Skeletal muscle tissue (tissue), 4 donors: ENCODE results near the gene SPEN. TPM values are rescaled to one million over a fixed set of nuclear protein-coding genes. Genes with fewer than 3 reads are reported as not detected.

Experiments used
- H3K27ac ChIP-seq: one replicate; pipeline ENCODE4 v1.7.0; 2013; ENCODE audit warnings: mild to moderate bottlenecking, low read depth, low read length, inconsistent platforms
- H3K27me3 ChIP-seq, 3 donors: one replicate each; pipeline ENCODE4 v1.7.0; 2013; ENCODE audit warnings: low read length in 3 of 3; ENCODE audit not compliant: control insufficient read depth in 3 of 3, insufficient read depth in 3 of 3
- H3K36me3 ChIP-seq, 3 donors: one replicate each; pipeline ENCODE4 v1.7.0; 2013; ENCODE audit warnings: low read length in 3 of 3; ENCODE audit not compliant: control insufficient read depth in 3 of 3, insufficient read depth in 3 of 3
- H3K4me1 ChIP-seq, 3 donors: one replicate each; pipeline ENCODE4 v1.7.0; 2013; ENCODE audit warnings: low read length in 3 of 3, mild to moderate bottlenecking in 3 of 3; ENCODE audit not compliant: control insufficient read depth in 3 of 3, insufficient read depth in 3 of 3
- H3K4me3 ChIP-seq, 3 donors: one replicate each; pipeline ENCODE4 v1.7.0; 2013; ENCODE audit warnings: low read length in 3 of 3
- H3K9ac ChIP-seq, 3 donors: one replicate each; pipeline ENCODE4 v1.7.0; 2013; ENCODE audit warnings: low read length in 3 of 3, mild to moderate bottlenecking in 3 of 3, moderate library complexity in 2 of 3, low read depth in 1 of 3
- H3K9me3 ChIP-seq, 3 donors: one replicate each; pipeline ENCODE4 v1.7.0; 2013; ENCODE audit warnings: low read length in 3 of 3; ENCODE audit not compliant: control insufficient read depth in 3 of 3
- total RNA-seq: library from RNA; depleted of rRNA; stranded (reverse); fragments of >200 nt; gene quantifications from one replicate; pipeline ENCODE4 v1.2.3, GENCODE V29; 2014
- donor health status: Osteomylitis.

SPEN gene
- total RNA-seq, 1 donor from 2014 or later: 21.4 TPM

- peak overlapping the region in 1 of 3 donors; percentile 16 for H3K9ac ChIP-seq
These were observed 111.3 kb downstream of the SPEN start for GRCh38 chr1:15958793-15959192.

DNA sequence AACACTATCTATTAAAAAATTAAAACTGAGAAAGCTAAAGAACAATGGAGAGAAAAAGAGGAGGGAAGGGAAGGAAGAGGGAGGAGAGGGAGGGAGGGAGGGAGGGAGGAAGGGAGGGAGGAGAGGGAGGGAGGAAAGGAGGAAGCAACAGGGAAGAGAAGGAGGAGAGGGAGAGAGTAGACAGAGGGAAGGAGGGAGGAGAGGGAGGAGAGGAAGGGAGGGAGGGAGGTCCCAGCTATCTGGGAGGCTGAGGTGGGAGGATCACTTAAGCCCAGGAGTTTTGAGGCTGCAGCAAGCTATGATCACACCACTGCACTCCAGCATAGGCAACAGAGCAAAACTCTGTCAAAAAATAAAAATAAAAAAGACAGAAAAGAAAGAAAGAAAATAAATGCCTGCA lies 111.9 kb downstream of the SPEN start:
- H3K4me1 ChIP-seq: peaks cover 10 to 18% (median 13%) of the 10 kb centered on the region in 3 donors

More at GRCh38 chr1:15958793-15959192, 111.3 kb downstream of the SPEN start:
- Histone ChIP-seq H3K4me1 (peaks cover 16 to 24% (median 19%) of the 10 kb centered on the region in 3 donors), H3K4me3 (no peak overlapping the region), H3K27ac (no peak overlapping the region), H3K27me3 (no peaks in the 10 kb centered on the region), H3K9me3 (no peaks in the 10 kb centered on the region), H3K36me3 (no peaks in the 10 kb centered on the region)

GRCh38 chr1:15959827-15960446 lies 112.4 kb downstream of the SPEN start:
- Histone ChIP-seq H3K9me3 (no peaks in the 10 kb centered on the region), H3K4me1 (peaks cover 8 to 17% (median 13%) of the 10 kb centered on the region in 3 donors)

More for the DNA sequence above, 111.9 kb downstream of the SPEN start:
- Histone ChIP-seq H3K9me3 (no peaks in the 10 kb centered on the region), H3K4me3 (no peak overlapping the region), H3K27me3 (no peaks in the 10 kb centered on the region), H3K36me3 (no peaks in the 10 kb centered on the region), H3K9ac (no peak overlapping the region), H3K27ac (no peak overlapping the region)

GRCh38 chr1:15960808-15961207 lies 113.3 kb downstream of the SPEN start:
- H3K4me3 ChIP-seq: no peak overlapping the region
- H3K9me3 ChIP-seq: no peaks in the 10 kb centered on the region
- H3K4me1 ChIP-seq: peaks cover 12 to 22% (median 18%) of the 10 kb centered on the region in 3 donors
- H3K27me3 ChIP-seq: no peaks in the 10 kb centered on the region
- H3K36me3 ChIP-seq: no peaks in the 10 kb centered on the region
- H3K9ac ChIP-seq: no peak overlapping the region
- H3K27ac ChIP-seq: no peak overlapping the region

More at GRCh38 chr1:15959827-15960446, 112.4 kb downstream of the SPEN start:
- H3K4me3 ChIP-seq: no peak overlapping the region
- H3K36me3 ChIP-seq: no peaks in the 10 kb centered on the region
- H3K27ac ChIP-seq: no peak overlapping the region
- H3K9ac ChIP-seq: no peak overlapping the region
- no peaks in the 10 kb centered on the region for H3K27me3 ChIP-seq

- Histone ChIP-seq H3K27ac (no peak overlapping the region), H3K36me3 (no peaks in the 10 kb centered on the region), H3K27me3 (no peaks in the 10 kb centered on the region), H3K4me1 (peaks cover 19 to 25% (median 23%) of the 10 kb centered on the region in 3 donors), H3K9me3 (no peaks in the 10 kb centered on the region), H3K9ac (no peak overlapping the region), H3K4me3 (no peak overlapping the region)
These were observed 114.0 kb downstream of the SPEN start for GRCh38 chr1:15961492-15961891.

DNA sequence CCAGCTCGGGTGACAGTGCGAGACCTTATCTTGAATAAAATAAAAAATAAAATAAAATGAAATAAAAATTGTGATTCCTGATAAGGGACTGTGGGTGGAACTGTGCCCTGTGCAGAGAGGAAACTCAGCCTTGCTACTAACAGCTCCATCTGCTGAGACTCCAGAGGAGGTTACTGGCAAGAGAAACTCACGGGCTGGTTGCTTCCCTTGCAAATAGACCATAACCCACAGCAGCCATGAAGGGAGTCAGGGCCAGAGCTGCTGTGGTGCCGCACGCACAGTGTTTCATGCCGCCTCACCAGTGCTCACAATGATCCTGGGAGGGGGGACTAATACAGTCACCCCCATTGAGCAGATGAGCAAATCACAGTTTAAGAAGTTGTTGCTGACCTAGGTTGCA lies 114.7 kb downstream of the SPEN start:
- Histone ChIP-seq H3K4me1 (peaks cover 20 to 26% (median 25%) of the 10 kb centered on the region in 3 donors), H3K36me3 (no peaks in the 10 kb centered on the region), H3K27me3 (no peaks in the 10 kb centered on the region), H3K27ac (no peak overlapping the region), H3K4me3 (no peak overlapping the region), H3K9me3 (no peaks in the 10 kb centered on the region), H3K9ac (peak overlapping the region in 1 of 3 donors; percentile 25)

- Histone ChIP-seq H3K4me3 (no peak overlapping the region), H3K27ac (no peak overlapping the region), H3K4me1 (peaks cover 20 to 25% (median 21%) of the 10 kb centered on the region in 3 donors), H3K9me3 (no peaks in the 10 kb centered on the region), H3K36me3 (no peaks in the 10 kb centered on the region), H3K9ac (no peak overlapping the region), H3K27me3 (no peaks in the 10 kb centered on the region)
These were observed 115.3 kb downstream of the SPEN start for GRCh38 chr1:15962671-15963362.

GRCh38 chr1:15963363-15963967 lies 116.0 kb downstream of the SPEN start:
- Histone ChIP-seq H3K9me3 (no peaks in the 10 kb centered on the region), H3K4me1 (peaks cover 16 to 20% (median 18%) of the 10 kb centered on the region in 3 donors), H3K4me3 (no peak overlapping the region), H3K27me3 (no peaks in the 10 kb centered on the region), H3K9ac (no peak overlapping the region), H3K27ac (no peak overlapping the region), H3K36me3 (peaks cover 0 to 5% (median 0%) of the 10 kb centered on the region in 3 donors)

GRCh38 chr1:15963968-15964648 lies 116.6 kb downstream of the SPEN start:
- no peak overlapping the region for H3K27ac ChIP-seq
- H3K4me1 ChIP-seq: peaks cover 12 to 15% (median 12%) of the 10 kb centered on the region in 3 donors
- H3K36me3 ChIP-seq: peaks cover 5 to 11% (median 5%) of the 10 kb centered on the region in 3 donors
- H3K9me3 ChIP-seq: no peaks in the 10 kb centered on the region
- H3K9ac ChIP-seq: no peak overlapping the region
- H3K27me3 ChIP-seq: no peaks in the 10 kb centered on the region
- no peak overlapping the region for H3K4me3 ChIP-seq
